SU-DHL-6 (cell line): Measurements from ENCODE around the gene LUZP1.

Experiments
- H2AFZ ChIP-seq: fragments of 200-600 bp; sonication (generic); 2 replicates; pipeline ENCODE4 v1.6.1; 2014; ENCODE audit warnings: low read depth, mild to moderate bottlenecking, moderate library complexity, mixed read lengths, antibody characterized with exemption, low read length; ENCODE audit not compliant: severe bottlenecking
- H3F3A ChIP-seq: fragments of 200-600 bp; shearing (Covaris generic); 2 replicates; pipeline ENCODE4 v1.6.0; 2016; ENCODE audit warnings: antibody characterized with exemption, mild to moderate bottlenecking; ENCODE audit not compliant: insufficient read depth
- H3K27ac ChIP-seq: fragments of 200-600 bp; sonication (generic); 2 replicates; pipeline ENCODE4 v1.5.1; 2016; ENCODE audit warnings: low read depth, mild to moderate bottlenecking, low read length, moderate library complexity, mixed read lengths
- H3K27me3 ChIP-seq: fragments of 200-600 bp; sonication (generic), shearing (Covaris generic); 2 replicates; pipeline ENCODE4 v1.6.0; 2014; ENCODE audit warnings: mild to moderate bottlenecking, low read length
- H3K36me3 ChIP-seq: fragments of 200-600 bp; sonication (generic); 2 replicates; pipeline ENCODE4 v1.6.1; 2014; ENCODE audit warnings: mild to moderate bottlenecking, low read length, mixed read lengths
- H3K4me2 ChIP-seq: fragments of 300-600, 200-600 bp; shearing (Covaris generic), sonication (generic); 2 replicates; pipeline ENCODE4 v1.6.0; 2014; ENCODE audit warnings: low read length, low read depth, mild to moderate bottlenecking; ENCODE audit not compliant: poor library complexity, severe bottlenecking
- H3K4me3 ChIP-seq: fragments of 200-600 bp; sonication (generic); 2 replicates; pipeline ENCODE4 v1.5.1; 2014; ENCODE audit warnings: antibody characterized with exemption, low read length, mild to moderate bottlenecking, mixed read lengths; ENCODE audit not compliant: insufficient read depth, poor library complexity, severe bottlenecking
- H3K79me2 ChIP-seq: fragments of 200-600 bp; sonication (generic); 2 replicates; pipeline ENCODE4 v1.6.1; 2014; ENCODE audit warnings: mild to moderate bottlenecking, low read length, moderate library complexity; ENCODE audit not compliant: insufficient read depth
- H3K9ac ChIP-seq: fragments of 200-600 bp; sonication (generic); 2 replicates; pipeline ENCODE4 v1.7.0; 2014; ENCODE audit warnings: mild to moderate bottlenecking, low read length
- H3K9me2 ChIP-seq: fragments of 200-600 bp; sonication (generic); replicated peaks from 2 replicates; pipeline ENCODE4 v1.6.1; 2014; ENCODE audit warnings: low read length; ENCODE audit not compliant: insufficient read depth
- H3K9me3 ChIP-seq: fragments of 200-600 bp; sonication (generic); 2 replicates; pipeline ENCODE4 v1.6.1; 2014; ENCODE audit warnings: low read length, mixed read lengths; ENCODE audit not compliant: insufficient read depth
- H4K20me1 ChIP-seq: fragments of 200-600 bp; sonication (generic); 2 replicates; pipeline ENCODE4 v1.6.1; 2014; ENCODE audit warnings: low read depth, mild to moderate bottlenecking, antibody characterized with exemption, low read length, moderate library complexity, mixed read lengths
- CTCF ChIP-seq: fragments of 200-600 bp; sonication (generic); IDR thresholded peaks from one replicate; pipeline ENCODE4 v1.5.1; 2017; ENCODE audit warnings: antibody characterized with exemption, mild to moderate bottlenecking, low read length, moderate library complexity; ENCODE audit not compliant: insufficient read depth, poor library complexity, severe bottlenecking
- EZH2phosphoT487 ChIP-seq: fragments of 200-600 bp; sonication (generic), shearing (Covaris generic); conservative IDR thresholded peaks from 2 replicates; pipeline ENCODE4 v1.6.1; 2018; ENCODE audit warnings: mild to moderate bottlenecking, antibody characterized with exemption, low read length, moderate library complexity, mixed read lengths

The LUZP1 gene

GRCh38 chr1:23090056-23090455, 78.6 kb downstream of the LUZP1 start:
- Histone ChIP-seq H3K36me3 (no peaks in the 10 kb centered on the region), H3K4me2 (no peak overlapping the region), H3K27me3 (no peaks in the 10 kb centered on the region), H2AFZ (no peak overlapping the region), H3K79me2 (no peaks in the 10 kb centered on the region), H3K9me2 (no peaks in the 10 kb centered on the region), H3K9me3 (no peaks in the 10 kb centered on the region), H3F3A (no peaks in the 10 kb centered on the region), H3K9ac (no peak overlapping the region), H3K27ac (no peak overlapping the region), H4K20me1 (no peaks in the 10 kb centered on the region), H3K4me3 (no peak overlapping the region)
- TF ChIP-seq CTCF (no peak), EZH2phosphoT487 (no peak)

DNA sequence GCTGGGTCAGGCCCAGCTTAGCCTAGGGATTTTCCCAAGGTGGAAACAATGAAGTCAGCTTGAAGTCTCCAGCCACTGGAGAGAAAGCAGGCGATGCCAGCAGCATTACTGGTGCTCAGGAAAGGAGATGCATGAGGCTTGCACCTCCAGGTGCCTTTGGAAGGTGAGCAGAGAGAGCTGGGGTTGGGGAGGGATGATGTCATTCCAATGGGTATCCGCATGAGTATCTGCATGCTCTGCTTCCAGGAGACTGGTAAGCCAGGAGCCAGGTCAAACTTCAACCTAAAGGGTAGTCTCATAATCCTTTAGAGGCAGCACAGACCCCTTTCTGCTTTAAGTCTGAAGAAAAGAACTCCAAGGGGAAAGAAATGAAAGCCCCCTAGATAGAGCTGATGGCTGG, 80.6 kb downstream of the LUZP1 start:
- TF ChIP-seq CTCF (no peak), EZH2phosphoT487 (no peak)
- H3K79me2 ChIP-seq = no peaks in the 10 kb centered on the region
- no peak overlapping the region for H3K4me3 ChIP-seq
- no peak overlapping the region for H3K9ac ChIP-seq
- H3K36me3 ChIP-seq = no peaks in the 10 kb centered on the region
- no peak overlapping the region for H3K4me2 ChIP-seq
- H3K9me3 ChIP-seq = no peaks in the 10 kb centered on the region
- H3K27me3 ChIP-seq = no peaks in the 10 kb centered on the region
- H3F3A ChIP-seq = no peaks in the 10 kb centered on the region
- H3K9me2 ChIP-seq = no peaks in the 10 kb centered on the region
- no peak overlapping the region for H2AFZ ChIP-seq
- H4K20me1 ChIP-seq = no peaks in the 10 kb centered on the region
- no peak overlapping the region for H3K27ac ChIP-seq

DNA sequence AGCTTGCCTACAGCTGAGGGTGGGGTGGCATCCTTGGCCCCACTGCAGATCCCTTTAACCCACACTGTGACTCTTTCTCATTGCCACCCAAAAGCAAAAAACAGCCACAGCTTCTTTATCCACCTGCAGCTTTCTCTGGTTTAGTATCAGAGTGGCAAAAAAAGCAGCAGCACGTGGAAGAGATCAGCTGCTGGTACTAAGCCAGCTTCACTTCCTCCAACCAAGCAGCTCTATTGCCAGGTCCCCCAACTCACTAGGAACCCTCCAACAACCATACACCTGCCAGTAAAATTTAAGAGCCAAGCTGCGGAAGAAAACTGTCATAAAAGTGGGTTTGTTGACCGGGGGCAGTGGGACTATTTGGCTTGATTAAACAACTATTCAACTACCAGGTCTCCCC, 83.0 kb downstream of the LUZP1 start:
- H3K79me2 ChIP-seq = no peaks in the 10 kb centered on the region
- H3K9ac ChIP-seq = no peak overlapping the region
- no peak for TF ChIP-seq EZH2phosphoT487
- TF ChIP-seq CTCF = no peak
- H3K27ac ChIP-seq = no peak overlapping the region
- H3K4me2 ChIP-seq = no peak overlapping the region
- no peaks in the 10 kb centered on the region; the same call in 1 of the 2 replicates for H3K36me3 ChIP-seq
- H4K20me1 ChIP-seq = no peaks in the 10 kb centered on the region
- no peak overlapping the region for H3K4me3 ChIP-seq
- no peaks in the 10 kb centered on the region for H3K27me3 ChIP-seq
- no peak overlapping the region for H2AFZ ChIP-seq
- no peaks in the 10 kb centered on the region for H3F3A ChIP-seq
- no peaks in the 10 kb centered on the region for H3K9me3 ChIP-seq
- H3K9me2 ChIP-seq = no peaks in the 10 kb centered on the region
